Suppressor macrophage treated with lipopolysaccharide for 1 hour (primary cell): ENCODE results near the gene PKDCC.
A peak's percentile ranks its signal among the peaks of the same experiment; 100 is the strongest.

Source experiments
- DNase-seq, 3 donors: peaks; one replicate each; pipeline ENCODE4 v3.0.0-alpha.2; 2020 to 2022

The PKDCC gene

DNA sequence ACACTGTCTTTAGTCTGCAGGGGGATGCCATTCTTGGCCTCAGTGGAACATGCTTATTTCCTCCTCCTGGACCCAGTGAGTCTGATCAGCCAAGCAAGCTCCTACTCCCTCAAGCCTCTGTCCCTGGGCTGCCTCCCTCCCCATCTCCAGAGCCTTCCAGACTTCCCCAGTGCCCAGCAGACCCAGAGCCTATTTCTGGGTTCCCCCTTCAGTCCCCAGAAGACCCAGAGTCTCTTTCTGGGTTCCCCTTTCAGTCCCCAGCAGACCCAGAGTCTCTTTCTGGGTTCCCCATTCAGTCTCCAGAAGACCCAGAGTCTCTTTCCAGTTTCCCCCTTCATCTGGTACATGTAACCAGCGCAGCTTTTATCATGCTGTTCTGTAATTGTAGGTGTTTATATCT, 17.0 kb upstream of the PKDCC start:
- peak; percentile 25 to 33 (median 29) for DNase-seq

DNA sequence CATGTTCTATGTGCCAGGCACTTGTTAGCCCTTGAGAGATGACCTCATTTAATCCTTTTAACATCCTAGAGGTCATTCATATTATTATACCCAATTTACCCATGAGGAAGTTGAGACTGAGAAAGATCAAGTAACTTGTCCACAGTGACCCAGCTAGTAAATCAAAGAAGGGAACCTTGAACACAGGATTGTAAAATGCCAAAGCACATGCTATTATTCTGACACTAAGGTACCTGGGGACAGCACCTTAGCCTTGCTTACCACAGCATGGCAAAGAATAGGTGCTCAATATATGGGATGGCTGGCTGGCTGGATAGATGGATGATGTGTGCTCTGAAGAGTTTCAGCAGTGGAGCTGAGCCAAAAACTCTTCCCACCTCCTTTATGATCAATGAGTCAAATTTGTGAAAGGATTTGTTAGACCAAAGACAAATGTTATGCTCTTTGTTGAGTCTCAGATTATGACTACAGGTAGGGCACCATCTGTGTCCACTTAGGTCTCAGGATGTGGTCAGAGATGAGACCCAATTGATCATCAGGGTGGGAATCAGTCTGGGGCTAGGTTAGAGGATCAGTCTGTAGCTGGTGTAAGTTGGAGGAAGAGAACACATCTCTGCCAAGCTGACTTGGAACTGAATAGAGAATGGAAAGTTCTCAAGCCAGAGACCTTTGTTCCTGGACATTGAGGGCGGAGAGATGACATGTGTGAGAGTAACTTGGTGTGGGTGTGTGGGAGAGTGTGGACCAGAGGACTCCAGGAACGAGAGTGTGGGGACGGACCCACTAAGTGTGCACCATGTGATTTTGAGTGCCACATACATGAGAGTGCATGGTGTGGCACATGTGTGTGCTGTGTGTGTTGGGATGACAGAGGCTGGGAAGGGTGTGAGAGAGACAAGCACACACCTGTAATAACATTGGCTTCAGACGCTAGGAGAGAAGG, 16.3 kb upstream of the PKDCC start:
- DNase-seq = no peak

DNA sequence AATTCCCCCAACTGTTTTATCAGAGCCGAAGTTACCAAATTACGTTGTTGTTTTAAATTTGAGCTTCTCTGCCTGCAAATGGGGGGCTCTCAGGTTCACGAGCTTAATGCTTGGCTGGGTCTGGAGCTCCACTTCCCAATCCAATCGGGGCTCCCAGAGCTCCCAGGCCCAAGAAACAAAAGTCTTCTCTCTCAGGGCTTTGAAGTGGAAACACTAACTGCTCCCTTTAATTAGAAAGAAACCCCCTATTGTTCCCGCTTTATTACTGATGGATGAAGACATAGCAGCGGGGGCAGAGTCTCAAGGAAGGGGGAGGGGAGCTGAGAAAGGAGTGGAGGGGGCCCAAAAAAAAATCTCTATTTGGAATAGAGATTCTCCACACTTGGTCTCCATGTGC, 15.6 kb upstream of the PKDCC start:
- DNase-seq = no peak

DNA sequence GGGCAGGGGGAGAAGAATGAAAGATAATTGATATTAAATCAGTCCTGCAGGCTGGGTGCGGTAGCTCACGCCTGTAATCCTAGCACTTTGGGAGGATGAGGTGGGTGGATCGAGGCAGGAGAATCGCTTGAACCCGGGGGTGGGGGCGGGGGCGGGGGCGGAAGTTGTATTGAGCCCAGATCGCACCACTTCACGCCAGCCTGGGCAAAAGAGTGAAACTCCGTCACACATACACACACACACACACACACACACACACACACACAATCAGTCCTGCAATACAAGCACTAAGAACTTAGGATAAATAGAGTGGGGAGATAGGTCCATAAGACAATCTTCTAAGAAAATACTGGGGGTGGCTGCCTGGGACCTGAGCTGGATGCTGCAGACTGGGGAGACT, 15.1 kb upstream of the PKDCC start:
- no peak for DNase-seq

DNA sequence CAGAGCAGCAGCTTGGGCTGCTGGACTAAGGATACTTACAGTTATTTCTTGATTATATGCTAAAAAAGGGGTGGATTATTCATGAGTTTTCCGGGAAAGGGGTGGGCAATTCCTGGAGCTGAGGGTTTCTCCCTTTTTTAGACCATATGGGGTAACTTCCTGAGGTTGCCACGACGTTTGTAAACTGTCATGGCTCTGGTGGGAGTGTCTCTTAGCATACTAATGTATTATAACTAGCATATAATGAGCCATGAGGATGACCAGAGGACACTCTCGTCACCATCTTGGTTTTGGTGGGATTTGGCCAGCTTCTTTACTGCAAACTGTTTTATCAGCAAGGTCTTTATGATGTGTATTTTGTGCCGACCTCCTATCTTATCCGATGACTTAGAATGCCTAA, 13.7 kb upstream of the PKDCC start:
- peak in 1 of 3 donors; percentile 31 for DNase-seq

DNA sequence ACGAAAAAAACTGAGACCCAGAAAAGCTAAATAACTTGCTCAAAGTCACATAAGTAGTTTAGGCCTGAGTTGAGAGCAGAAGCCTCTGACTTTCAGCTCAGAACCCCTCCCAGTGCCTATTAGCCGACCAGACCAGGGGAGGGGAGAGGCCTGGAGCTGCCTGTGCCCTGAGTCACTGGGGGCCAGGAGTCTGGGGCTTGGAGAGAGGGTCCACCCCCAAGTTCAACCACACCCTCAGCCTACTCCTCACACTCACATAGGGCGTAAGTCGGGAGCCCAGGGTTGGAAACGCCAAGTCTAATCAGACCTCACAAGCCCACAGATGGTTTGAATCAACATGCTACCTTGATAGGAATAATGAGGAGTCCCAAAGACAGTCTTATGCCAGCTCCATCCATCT, 12.6 kb upstream of the PKDCC start:
- no peak for DNase-seq

DNA sequence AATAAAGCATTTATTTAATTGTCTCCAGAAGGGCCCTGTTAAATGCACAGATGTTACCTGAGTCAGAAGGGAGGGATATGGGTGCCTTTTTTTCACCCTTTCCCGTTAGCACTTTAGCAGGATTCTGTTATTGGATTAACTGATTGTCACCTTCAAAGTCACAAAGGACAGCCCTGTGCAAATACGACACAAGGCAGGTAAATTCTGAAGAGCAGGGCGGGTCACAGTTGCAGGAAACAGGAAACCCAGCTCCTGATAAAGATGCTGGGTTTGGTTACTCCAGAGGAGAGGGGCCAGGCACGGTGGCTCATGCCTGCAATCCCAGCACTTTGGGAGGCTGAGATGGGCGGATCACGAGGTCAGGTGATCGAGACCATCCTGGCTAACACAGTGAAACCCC, 11.4 kb upstream of the PKDCC start:
- no peak for DNase-seq

DNA sequence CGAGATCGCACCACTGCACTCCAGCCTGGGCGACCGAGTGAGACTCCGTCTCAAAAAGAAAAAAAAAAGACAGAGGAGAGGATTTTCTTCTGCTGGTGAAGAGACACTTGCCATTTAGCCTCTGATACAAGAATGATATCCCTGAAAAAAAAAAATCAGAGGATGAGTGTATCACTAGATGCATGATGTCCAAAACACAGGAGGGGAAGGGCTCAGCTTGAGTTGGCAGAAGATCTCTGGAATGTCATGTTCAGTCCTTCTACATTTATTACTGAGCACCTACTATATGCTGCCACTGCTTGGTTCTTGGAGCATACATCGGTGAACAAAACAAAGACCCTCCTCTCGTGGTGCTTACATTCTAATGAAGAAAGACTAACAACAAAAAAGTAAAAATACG, 10.9 kb upstream of the PKDCC start:
- no peak for DNase-seq

DNA sequence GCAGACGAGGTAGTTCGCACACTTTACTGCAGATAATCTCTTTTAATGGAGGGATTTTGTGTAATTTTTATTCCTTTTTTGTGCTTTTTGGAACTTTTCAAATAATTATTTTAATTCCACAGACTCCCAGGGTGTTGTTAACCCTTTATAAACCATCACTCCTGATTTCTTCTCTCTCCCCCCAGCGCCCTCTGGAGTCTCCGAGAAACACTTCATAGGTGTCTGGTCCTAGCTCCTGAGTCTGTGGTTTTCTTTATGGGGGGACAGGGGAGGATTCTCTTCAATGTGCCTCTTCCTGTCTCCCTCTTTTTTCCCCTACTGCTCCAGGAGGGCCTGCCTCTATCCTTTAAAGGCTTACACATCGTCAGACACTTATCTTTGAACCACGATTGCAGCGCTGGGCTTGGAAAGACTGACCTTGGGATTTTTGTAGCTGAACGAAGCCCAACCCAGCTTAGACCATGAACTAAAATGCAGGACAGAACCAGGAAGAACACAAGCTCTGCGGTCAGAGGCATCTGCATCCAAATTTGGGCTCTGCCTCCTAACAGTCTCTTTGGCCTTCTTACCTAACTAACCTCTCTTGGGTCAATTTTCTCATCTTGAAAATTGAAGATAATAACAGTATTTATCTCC, 7.1 kb upstream of the PKDCC start:
- no peak for DNase-seq

DNA sequence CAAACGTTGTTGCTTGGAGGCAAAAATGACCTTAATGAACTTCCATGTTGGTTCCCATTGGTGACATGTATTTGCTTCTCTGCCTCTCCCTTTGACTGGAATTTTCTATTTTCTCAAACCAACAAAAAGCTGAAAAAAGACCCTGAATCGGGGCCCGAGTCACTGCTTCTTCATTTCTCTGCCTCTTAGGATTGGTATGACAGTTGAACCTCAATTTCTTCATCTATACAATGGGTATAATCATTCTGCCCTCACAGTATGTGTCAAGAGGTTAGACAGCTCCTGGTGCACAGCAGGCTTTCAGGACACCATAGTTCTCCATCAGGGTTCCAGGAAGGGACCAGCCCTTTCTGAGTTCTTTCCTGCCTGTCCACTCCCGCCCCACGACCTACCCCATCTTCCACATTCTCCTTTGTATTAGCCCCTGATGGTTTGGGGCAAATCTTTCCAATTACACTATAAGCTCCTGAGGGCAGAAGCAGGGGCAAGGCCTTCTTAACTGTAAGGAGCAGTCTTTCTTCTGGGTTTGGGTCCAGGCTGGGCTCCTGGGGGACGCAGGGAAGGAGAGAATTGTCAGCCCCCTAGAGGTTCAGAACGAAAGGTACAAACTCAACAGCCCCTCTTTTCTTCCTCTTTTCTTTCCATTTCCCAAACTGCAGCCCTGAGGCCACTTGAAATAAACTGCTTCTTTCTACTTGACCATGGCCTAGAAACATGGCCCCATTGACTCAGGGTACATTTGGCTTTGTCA, 6.3 kb upstream of the PKDCC start:
- DNase-seq = no peak

DNA sequence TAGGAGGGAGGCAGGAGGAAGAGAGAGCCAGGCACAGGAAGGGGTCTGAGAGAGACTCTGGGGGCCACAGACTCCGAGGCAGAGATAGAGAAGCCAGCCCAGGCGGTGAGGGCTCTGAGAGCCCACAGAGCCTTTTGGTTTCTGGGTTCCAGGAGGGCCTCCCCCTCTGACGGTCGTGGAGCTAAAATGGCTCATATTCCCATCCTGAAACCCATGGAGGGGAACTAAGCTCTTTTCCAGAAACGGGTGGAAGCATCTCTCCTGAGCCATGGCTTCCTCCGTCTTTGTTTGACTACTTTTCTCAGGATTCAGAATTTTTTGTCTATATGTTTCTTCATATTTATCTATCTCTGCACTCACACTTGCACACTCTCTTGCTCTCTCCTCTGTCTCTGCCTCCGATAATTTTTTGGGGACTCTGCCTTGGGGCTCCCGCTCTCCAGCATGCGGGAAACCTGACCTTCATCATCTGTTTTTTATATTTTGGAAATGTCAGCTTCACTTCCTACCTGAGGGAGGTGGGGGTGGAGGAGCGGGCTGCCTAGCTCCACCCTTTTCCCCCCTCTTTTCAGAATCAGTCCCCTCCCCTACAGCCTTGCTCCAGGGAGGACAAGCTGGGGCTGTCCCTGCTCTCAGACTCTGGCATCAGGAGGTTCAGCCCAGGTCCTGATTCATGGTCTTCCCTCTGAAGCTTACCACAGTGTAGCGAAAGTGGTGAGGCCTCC, 5.0 kb upstream of the PKDCC start:
- no peak for DNase-seq

DNA sequence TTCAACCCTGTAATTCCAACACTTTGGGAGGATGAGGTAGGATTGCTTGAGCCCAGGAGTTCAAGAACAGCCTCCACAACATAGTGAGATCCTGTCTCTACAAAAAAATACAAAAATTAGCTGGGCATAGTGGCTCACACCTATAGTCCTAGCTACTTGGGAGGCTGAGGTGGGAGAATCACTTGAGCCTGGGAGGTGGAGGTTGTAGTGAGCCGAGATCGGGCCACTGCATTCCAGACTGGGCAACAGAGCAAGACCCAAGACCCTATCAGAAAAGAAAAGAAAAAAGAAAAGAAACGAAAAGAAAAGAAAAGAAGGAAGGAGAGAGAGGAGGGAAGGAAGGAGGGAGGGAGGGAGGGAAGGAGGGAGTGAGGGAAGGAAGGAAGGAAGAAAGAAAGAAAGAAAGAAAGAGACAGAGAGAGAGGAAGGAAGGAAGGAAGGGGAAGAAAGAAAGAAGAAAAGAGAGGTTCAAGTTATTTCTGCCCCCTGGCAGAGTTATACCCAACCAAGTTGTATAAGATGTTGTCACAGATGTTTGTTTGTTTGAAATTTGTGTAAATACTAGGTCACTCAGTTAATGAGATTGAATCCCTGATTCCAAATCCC, 3.9 kb upstream of the PKDCC start:
- DNase-seq = no peak

DNA sequence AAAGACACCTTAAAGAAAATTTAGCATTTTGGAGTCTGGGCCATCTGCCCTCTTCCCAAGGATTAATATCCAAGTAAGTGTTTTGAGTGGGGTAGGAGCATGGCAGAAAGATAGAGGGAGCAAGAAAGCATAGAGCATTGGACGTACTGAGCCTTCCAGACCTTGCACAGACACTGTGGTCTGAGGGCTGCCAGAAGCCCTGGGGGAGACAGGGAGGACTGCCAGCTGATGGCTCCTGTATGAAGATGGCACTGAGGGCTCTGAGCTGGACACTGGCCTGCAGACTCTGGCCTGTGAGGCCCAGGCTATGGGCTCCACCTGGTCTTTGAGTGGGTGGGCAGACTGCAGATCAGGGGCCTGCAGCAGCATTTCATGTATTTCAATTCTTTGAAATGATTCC, 2.9 kb upstream of the PKDCC start:
- no peak for DNase-seq

DNA sequence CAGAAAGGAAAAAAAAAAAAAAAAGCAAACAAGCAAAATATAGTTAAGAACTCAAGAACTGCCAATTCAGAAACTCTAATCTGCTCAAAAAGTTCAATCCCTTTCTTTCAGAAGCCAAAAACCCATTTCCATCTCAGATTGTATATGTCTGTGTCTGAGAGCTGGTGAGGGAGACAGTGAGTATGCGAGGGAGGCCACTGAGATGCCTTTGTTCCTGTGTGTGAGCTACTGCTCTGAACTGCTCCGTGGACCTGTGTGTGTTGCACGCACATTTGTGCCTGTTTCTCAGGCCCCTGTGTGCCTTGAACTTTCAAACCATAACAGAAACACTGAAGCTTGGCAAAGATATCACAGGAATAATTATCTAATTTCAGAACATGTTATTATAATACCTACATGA, 2.5 kb upstream of the PKDCC start:
- no peak for DNase-seq

DNA sequence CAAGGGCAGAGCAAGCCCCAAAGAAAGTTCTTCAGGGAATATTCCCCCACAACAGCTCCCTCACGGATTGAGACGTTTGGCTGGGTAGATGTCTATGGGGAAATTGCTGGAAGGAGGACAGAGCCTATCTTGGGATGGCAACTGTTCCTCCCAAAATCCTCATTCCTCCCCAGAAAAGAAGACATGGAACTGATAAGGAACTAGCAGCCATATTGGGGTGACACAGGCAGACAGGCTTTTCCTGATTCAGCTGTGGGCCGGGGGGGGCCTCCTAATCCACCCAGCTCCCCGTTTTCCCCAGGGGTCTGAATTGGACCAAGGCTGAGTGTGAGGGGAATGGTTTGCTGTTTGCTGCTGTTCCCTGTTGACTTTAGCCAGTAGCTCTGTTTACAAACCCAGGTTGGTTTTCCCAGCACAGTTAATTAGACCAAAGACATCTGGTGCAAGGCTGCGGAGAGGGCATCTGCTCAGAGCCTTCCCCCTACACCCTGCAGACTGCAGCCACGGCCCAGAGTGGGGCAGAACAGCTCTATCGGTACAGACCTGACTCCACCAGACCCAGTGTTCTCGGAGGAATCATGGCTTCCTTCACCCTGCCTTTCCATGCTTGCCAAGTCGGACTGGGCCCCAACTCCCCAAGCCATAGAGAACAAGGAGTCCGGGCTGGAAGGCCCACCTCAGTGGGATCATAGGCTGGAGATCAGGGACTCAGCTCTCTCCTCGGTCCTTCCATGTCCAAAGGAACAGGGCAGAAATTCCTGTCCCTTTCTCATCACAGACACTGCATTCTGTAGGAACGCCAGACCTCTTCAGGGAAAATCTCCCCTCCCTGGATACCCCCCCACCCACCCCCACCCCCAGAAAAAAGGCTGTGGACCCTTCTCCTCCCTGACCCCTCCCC, 1.7 kb upstream of the PKDCC start:
- DNase-seq = no peak

DNA sequence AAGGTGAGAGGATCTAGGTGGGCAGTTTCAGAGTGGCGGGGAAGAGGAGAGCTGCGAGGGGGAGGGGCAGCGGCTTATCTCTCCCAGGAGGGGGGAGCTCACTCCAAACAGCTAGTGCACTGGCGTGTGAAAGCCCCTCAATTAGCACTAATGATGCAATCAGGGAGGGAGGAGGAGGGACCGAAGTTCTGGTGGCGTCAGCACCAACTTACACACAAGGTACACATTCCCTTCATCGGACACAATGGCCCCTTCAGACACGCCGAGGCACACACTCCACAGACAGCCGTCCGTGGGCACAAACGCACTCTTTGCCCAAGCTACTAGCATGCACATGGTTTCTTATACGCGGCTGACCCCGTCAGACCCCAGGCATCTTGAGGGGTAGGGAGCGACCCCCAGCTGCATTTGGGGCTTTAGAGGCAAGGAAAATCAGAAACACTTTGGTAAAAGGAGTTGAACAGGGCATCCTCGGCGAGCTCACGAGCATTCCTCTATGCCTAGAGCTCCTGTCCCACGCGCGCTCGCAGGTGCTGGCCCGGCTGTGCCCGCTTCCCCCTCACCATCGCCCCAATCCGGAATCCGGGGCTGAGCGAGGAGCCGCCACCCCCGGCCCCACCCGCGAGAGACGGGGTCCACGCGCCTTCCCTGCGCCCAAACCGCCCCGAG, 868 bp upstream of the PKDCC start:
- DNase-seq = no peak

DNA sequence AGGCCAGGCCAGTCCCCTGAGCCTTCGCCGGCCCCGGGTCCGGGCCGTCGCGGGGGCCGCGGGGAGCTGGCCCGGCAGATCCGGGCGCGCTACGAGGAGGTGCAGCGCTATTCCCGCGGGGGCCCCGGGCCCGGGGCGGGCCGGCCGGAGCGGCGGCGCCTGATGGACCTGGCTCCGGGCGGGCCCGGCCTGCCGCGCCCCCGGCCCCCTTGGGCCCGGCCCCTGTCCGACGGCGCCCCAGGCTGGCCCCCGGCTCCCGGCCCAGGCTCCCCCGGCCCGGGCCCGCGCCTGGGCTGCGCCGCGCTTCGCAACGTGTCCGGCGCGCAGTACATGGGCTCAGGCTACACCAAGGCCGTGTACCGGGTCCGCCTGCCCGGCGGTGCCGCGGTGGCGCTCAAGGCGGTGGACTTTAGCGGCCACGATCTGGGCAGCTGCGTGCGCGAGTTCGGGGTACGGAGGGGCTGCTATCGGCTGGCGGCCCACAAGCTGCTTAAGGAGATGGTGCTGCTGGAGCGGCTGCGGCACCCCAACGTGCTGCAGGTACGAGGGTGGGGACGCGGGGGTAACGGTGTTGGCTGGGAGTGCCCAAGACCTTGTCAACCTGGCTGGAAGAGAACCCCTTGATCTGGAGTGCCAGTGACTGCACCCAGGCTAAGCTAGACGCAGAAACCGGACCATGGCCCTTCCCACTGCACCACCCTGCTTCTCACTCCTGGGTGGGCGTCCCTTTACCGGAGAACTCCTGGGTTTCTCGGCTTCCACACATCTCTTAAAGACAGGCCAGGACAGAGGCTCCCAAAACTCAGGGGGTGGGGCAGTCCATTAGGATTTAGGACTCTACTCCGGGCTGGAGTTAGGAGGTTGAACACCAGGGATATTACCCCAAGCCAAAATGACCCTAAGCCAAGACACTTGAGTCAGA, 739 bp downstream of the PKDCC start:
- DNase-seq = peak in 1 of 3 donors; percentile 37

DNA sequence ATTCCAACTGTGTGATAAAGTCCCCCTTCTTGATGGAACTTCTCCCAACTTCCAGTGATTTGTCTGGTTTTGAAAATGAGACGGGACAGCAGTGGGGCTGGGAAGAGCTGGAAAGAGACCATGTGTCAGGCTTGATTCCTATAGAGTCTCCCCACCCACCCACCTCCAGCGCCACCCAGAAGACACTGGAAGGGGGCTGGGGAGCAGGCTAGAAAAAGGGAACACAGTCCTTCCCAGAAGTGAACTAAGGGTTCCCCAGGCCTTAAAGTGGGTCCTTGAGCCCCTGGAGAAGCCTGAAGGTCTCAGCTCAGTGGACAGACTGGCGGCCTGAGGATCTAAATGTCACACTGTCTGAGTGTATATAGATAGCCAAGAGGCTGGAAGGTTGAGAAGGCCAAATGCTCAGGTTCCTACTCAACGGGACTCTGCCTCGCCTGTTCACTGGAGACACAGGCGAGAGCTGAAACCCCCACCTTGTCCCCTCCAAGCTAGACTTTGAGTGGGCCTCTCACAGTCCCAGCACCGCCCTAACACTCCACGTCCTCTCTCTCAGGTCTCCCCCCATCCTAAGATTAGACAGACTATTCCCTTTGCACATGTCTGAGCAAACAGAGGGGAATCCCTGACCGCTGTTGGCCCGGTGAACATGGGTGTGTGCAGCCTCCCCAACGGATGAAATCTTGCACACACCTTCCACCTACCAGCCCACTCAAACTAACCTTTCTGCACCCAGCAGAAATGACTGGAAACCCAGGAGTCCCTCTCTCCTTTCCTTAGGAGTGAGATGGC, 1.6 kb downstream of the PKDCC start:
- no peak for DNase-seq
